Spleen (tissue), 7 donors: Measurements from ENCODE around the gene FHIT.
"Not testable (repeated sequence)": the region's sequence is repeated elsewhere in the genome, so short reads cannot be mapped to it uniquely, and the experiment has no call there.

Experiments
- POLR2A ChIP-seq, 3 donors: fragments of 450-650 bp; IDR thresholded peaks; one replicate each; pipeline ENCODE4 v1.5.1; 2017; ENCODE audit warnings: antibody characterized with exemption in 3 of 3, mild to moderate bottlenecking in 1 of 3
- POLR2AphosphoS5 ChIP-seq, 3 donors: sonication (generic); formaldehyde crosslinking; IDR thresholded peaks; one replicate each; pipeline ENCODE4 v1.5.1; 2017; ENCODE audit warnings: antibody characterized with exemption in 3 of 3
- TF ChIP-seq, protein P1 (sequence below), 11 experiments: fragments of 200-600 bp in 7 of 11; fragments of 450-650 bp in 4 of 11; sonication (generic) in 4 of 11; IDR thresholded peaks in 8 of 11; conservative IDR thresholded peaks in 3 of 11; 1 replicate in 7 of 11; 2 replicates in 4 of 11; pipeline versions ENCODE4 v1.4.0 to v1.8.0; 2016 to 2021; ENCODE audit warnings: antibody characterized with exemption in 11 of 11, inconsistent platforms in 4 of 11, mild to moderate bottlenecking in 1 of 11
- donor health status: DM: no; HTN: no; CAD: no; lungs with moderate emphysema.
- donor health status: DM: no; HTN: no; CAD: no.
- donor health status: DM: no; HTN: no; CAD: no.

GRCh38 chr3:61017028-61017427 lies 234.2 kb downstream of the FHIT start:
- TF ChIP-seq POLR2A, POLR2AphosphoS5 (IDR thresholded peaks at IDR 0.05): not testable (repeated sequence)
- TF ChIP-seq, protein P1, sequence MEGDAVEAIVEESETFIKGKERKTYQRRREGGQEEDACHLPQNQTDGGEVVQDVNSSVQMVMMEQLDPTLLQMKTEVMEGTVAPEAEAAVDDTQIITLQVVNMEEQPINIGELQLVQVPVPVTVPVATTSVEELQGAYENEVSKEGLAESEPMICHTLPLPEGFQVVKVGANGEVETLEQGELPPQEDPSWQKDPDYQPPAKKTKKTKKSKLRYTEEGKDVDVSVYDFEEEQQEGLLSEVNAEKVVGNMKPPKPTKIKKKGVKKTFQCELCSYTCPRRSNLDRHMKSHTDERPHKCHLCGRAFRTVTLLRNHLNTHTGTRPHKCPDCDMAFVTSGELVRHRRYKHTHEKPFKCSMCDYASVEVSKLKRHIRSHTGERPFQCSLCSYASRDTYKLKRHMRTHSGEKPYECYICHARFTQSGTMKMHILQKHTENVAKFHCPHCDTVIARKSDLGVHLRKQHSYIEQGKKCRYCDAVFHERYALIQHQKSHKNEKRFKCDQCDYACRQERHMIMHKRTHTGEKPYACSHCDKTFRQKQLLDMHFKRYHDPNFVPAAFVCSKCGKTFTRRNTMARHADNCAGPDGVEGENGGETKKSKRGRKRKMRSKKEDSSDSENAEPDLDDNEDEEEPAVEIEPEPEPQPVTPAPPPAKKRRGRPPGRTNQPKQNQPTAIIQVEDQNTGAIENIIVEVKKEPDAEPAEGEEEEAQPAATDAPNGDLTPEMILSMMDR (IDR thresholded peaks at IDR 0.05 in 8 of 11, conservative IDR thresholded peaks at IDR 0.05 in 3 of 11) = not testable (repeated sequence)
